RWPE2 (cell line): ENCODE data around the gene GRAP2.

ENCODE experiments used
- ATAC-seq: fragments of 200-7000 bp; cut with Tn5 transposase; 3 replicates; pipeline ENCODE4 v1.9.1; 2021; ENCODE audit warnings: low read depth
- DNase-seq: peaks from one replicate; pipeline ENCODE4 v3.0.0-alpha.2; 2020; ENCODE audit warnings: low spot score
- H3K27ac ChIP-seq: fragments of 450-650 bp; 2 replicates; pipeline ENCODE4 v1.5.1; 2017; ENCODE audit warnings: mild to moderate bottlenecking; ENCODE audit not compliant: poor library complexity, severe bottlenecking
- H3K27me3 ChIP-seq: fragments of 250-450 bp; sonication (Bioruptor Pico); 2 replicates; pipeline ENCODE4 v1.5.1; 2021; ENCODE audit warnings: mild to moderate bottlenecking, moderate library complexity; ENCODE audit not compliant: insufficient read depth, poor library complexity, severe bottlenecking
- H3K36me3 ChIP-seq: fragments of 250-450 bp; sonication (Bioruptor Pico); 2 replicates; pipeline ENCODE4 v1.5.1; 2020; ENCODE audit warnings: low read depth, mild to moderate bottlenecking, moderate library complexity
- H3K4me1 ChIP-seq: fragments of 250-450 bp; sonication (Bioruptor Pico); 2 replicates; pipeline ENCODE4 v1.5.1; 2021; ENCODE audit warnings: mild to moderate bottlenecking, moderate library complexity; ENCODE audit not compliant: insufficient read depth, poor library complexity, severe bottlenecking
- H3K4me3 ChIP-seq: fragments of 250-450 bp; sonication (Bioruptor Pico); 2 replicates; pipeline ENCODE4 v1.5.1; 2021; ENCODE audit warnings: mild to moderate bottlenecking, moderate library complexity; ENCODE audit not compliant: severe bottlenecking
- H3K9me3 ChIP-seq: fragments of 250-450 bp; sonication (Bioruptor Pico); 2 replicates; pipeline ENCODE4 v1.5.1; 2021; ENCODE audit warnings: mild to moderate bottlenecking, moderate library complexity; ENCODE audit not compliant: severe bottlenecking
- CTCF ChIP-seq: fragments of 450-650 bp; IDR thresholded peaks from one replicate; pipeline ENCODE4 v1.5.1; 2017; ENCODE audit warnings: mild to moderate bottlenecking, moderate library complexity; ENCODE audit not compliant: poor library complexity, severe bottlenecking

The GRAP2 gene

GRCh38 chr22:39910876-39911613, 10.2 kb downstream of the GRAP2 start:
- Histone ChIP-seq H3K4me3 (no peak overlapping the region), H3K36me3 (no peaks in the 10 kb centered on the region), H3K27me3 (peaks cover 9% of the 10 kb centered on the region), H3K9me3 (no peaks in the 10 kb centered on the region), H3K27ac (no peak overlapping the region), H3K4me1 (no peaks in the 10 kb centered on the region)
- DNase-seq, result no peak
- ATAC-seq, result no peak
- TF ChIP-seq CTCF, result no peak

DNA sequence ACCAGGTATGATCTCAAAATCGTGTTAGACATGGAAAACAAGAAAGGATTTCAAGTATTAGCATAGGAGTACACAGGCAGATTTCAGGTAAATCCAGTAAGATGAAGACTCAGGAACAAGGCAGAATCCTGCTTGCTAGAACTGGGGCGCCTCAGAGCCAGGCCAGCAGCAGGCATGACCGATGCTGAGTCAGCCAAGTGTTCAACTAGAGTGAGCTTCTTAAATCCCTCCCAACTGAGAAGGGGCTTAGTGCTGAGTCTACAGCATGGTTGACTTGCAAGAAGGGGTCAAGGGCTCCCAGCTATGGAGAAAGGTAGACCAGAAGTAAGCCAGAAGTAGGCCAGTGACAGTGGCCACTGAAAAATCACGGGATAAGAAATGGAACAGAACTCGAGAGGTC, 12.4 kb downstream of the GRAP2 start:
- no peak overlapping the region for H3K4me3 ChIP-seq
- no peaks in the 10 kb centered on the region for H3K9me3 ChIP-seq
- no peak overlapping the region for H3K27ac ChIP-seq
- no peaks in the 10 kb centered on the region for H3K36me3 ChIP-seq
- no peak for TF ChIP-seq CTCF
- H3K27me3 ChIP-seq, result peaks cover 21% of the 10 kb centered on the region
- no peaks in the 10 kb centered on the region for H3K4me1 ChIP-seq
- ATAC-seq (no peak), DNase-seq (no peak)

GRCh38 chr22:39913886-39914285, 13.0 kb downstream of the GRAP2 start:
- no peak for TF ChIP-seq CTCF
- ATAC-seq (no peak), DNase-seq (no peak)
- no peaks in the 10 kb centered on the region for H3K9me3 ChIP-seq
- no peak overlapping the region for H3K27ac ChIP-seq
- H3K4me3 ChIP-seq, result no peak overlapping the region
- H3K4me1 ChIP-seq, result no peaks in the 10 kb centered on the region
- peaks cover 23% of the 10 kb centered on the region for H3K27me3 ChIP-seq
- no peaks in the 10 kb centered on the region for H3K36me3 ChIP-seq

- no peaks in the 10 kb centered on the region for H3K36me3 ChIP-seq
- no peak for ATAC-seq
- no peaks in the 10 kb centered on the region for H3K9me3 ChIP-seq
- no peak overlapping the region for H3K27ac ChIP-seq
- no peak for TF ChIP-seq CTCF
- H3K4me3 ChIP-seq, result no peak overlapping the region
- no peak for DNase-seq
- peaks cover 20% of the 10 kb centered on the region for H3K27me3 ChIP-seq
- H3K4me1 ChIP-seq, result no peaks in the 10 kb centered on the region
Observed at GRCh38 chr22:39914584-39914983, 13.7 kb downstream of the GRAP2 start.

DNA sequence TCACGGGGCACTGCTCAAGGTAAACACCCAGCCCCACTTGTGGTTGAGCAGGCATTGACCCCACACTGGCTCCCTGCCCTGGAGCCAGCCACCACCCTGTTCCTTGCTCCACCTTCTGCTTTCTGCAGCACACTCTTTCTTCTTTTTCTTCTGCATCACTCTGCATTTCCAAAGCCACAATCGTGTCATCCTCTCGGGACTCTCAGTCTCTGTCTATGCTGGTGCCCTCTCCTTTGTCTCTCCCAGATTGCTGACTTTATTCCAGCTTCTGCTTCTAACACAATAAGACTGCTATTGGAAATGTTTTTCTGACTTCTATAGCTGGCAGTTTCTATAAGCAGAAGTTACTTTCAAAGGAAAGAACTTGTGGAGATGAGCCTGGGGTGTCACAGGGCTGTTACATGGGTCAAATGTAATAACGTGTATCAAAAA, 14.4 kb downstream of the GRAP2 start:
- Histone ChIP-seq H3K27ac (no peak overlapping the region), H3K27me3 (peaks cover 18% of the 10 kb centered on the region), H3K9me3 (no peaks in the 10 kb centered on the region), H3K36me3 (no peaks in the 10 kb centered on the region), H3K4me1 (no peaks in the 10 kb centered on the region), H3K4me3 (no peak overlapping the region)
- no peak for TF ChIP-seq CTCF
- ATAC-seq (no peak), DNase-seq (no peak)
